Lower lobe of right lung (tissue), 2 donors: ENCODE data around the gene LAMTOR3. TPM values are rescaled to one million over a fixed set of nuclear protein-coding genes. Genes with fewer than 3 reads are reported as not detected.

ENCODE experiments used
- ATAC-seq, 2 donors: fragments of 200-7000 bp; cut with Tn5 transposase; one replicate each; pipeline ENCODE4 v1.9.1; 2020 to 2022; ENCODE audit warnings: mild to moderate bottlenecking in 2 of 2, moderate library complexity in 2 of 2
- DNase-seq: peaks from one replicate; pipeline ENCODE4 v3.0.0-alpha.2; 2020
- H3K27ac ChIP-seq: fragments of 200-600 bp; one replicate; pipeline ENCODE4 v1.8.0; 2022
- H3K27me3 ChIP-seq: fragments of 200-600 bp; one replicate; pipeline ENCODE4 v1.8.0; 2022; ENCODE audit warnings: low read depth
- H3K36me3 ChIP-seq: fragments of 200-600 bp; one replicate; pipeline ENCODE4 v1.8.0; 2022; ENCODE audit warnings: mild to moderate bottlenecking
- H3K4me1 ChIP-seq: fragments of 200-600 bp; one replicate; pipeline ENCODE4 v1.8.0; 2022
- H3K4me3 ChIP-seq: fragments of 200-600 bp; one replicate; pipeline ENCODE4 v1.8.0; 2022; ENCODE audit warnings: mild to moderate bottlenecking
- H3K9me3 ChIP-seq: fragments of 200-600 bp; one replicate; pipeline ENCODE4 v1.8.0; 2022
- intact Hi-C: fragments of 100-400 bp; cut with DNase I; formaldehyde crosslinking; loops from one replicate; pipeline ENCODE4 v1.11.0; 2022
- total RNA-seq: library from RNA; stranded (reverse); fragmentation: NEBNext Ultra II Directional; extraction: Animal tissue kit (Norgen Biotek cat#: 25700); gene quantifications from one replicate; pipeline ENCODE4 v1.2.1, GENCODE V29; 2021
- TF ChIP-seq, protein P1 (sequence below): fragments of 200-600 bp; IDR thresholded peaks from one replicate; pipeline ENCODE4 v1.8.0; 2022; ENCODE audit warnings: antibody characterized with exemption, mild to moderate bottlenecking
- donor health status: DM: no; HTN: yes; CAD: no; lungs with severe emphysema.

The LAMTOR3 gene
- total RNA-seq, 1 donor from 2014 or later: 47.7 TPM

DNA sequence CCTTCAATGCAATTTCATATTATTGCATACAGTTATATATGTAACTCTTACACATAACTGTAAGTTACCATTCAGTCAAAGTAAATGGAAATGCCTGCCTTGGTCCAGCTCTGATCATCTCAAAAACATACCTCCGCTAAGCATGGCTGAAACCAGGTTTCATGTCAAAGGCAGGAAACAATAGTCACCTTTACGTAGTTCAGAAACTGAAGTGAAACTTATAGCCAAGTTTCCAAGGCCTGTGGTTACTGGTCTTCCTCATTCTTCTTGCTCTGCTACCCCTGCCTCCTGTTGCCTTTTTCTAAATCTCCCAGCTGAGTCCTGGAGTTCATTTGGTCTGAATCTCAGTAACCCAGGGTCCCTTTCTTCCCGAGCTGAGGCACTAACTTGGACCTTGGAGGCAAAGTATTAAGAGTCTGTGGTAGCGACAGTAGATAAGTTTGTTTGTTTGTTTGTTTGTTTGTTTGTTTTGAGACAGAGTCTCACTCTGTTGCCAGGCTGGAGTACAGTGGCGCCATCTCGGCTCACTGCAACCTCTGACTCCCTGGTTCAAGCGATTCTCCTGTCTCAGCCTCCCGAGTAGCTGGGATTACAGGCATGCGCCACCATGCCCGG is 46.8 kb downstream of the LAMTOR3 start:
- intact Hi-C loops: no loop called here
- Histone ChIP-seq H3K9me3 (no peaks in the 10 kb centered on the region), H3K27me3 (no peaks in the 10 kb centered on the region), H3K4me3 (no peak overlapping the region), H3K36me3 (no peaks in the 10 kb centered on the region), H3K27ac (no peak overlapping the region), H3K4me1 (peaks cover 6% of the 10 kb centered on the region)
- DNase-seq (no peak), ATAC-seq (peak; percentile 40 to 61)
- TF ChIP-seq, protein P1, sequence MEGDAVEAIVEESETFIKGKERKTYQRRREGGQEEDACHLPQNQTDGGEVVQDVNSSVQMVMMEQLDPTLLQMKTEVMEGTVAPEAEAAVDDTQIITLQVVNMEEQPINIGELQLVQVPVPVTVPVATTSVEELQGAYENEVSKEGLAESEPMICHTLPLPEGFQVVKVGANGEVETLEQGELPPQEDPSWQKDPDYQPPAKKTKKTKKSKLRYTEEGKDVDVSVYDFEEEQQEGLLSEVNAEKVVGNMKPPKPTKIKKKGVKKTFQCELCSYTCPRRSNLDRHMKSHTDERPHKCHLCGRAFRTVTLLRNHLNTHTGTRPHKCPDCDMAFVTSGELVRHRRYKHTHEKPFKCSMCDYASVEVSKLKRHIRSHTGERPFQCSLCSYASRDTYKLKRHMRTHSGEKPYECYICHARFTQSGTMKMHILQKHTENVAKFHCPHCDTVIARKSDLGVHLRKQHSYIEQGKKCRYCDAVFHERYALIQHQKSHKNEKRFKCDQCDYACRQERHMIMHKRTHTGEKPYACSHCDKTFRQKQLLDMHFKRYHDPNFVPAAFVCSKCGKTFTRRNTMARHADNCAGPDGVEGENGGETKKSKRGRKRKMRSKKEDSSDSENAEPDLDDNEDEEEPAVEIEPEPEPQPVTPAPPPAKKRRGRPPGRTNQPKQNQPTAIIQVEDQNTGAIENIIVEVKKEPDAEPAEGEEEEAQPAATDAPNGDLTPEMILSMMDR: no peak

DNA sequence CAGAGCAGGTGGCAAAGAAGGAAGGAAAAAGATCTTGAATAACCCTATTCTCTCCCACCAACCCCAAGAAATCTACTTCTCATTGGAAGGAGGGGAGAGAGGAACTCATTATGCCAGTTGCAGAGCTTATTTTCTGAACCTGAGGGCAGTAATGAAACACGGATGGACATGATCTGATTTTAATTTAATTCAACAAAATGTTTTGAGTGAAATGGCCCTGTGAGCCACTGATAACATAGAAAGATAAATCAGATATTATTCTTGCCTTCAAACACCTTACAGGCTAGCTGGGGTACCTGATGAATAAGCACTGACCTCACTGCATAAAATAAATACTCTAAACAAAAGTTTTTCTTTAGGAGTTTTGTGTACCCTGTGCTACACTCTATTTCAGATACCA is 47.3 kb downstream of the LAMTOR3 start:
- DNase-seq (no peak), ATAC-seq (no peak)
- TF ChIP-seq, protein P1: no peak
- Histone ChIP-seq H3K27me3 (no peaks in the 10 kb centered on the region), H3K4me3 (no peak overlapping the region), H3K36me3 (no peaks in the 10 kb centered on the region), H3K4me1 (peaks cover 6% of the 10 kb centered on the region), H3K27ac (no peak overlapping the region), H3K9me3 (no peaks in the 10 kb centered on the region)
- intact Hi-C loops: no loop called here

DNA sequence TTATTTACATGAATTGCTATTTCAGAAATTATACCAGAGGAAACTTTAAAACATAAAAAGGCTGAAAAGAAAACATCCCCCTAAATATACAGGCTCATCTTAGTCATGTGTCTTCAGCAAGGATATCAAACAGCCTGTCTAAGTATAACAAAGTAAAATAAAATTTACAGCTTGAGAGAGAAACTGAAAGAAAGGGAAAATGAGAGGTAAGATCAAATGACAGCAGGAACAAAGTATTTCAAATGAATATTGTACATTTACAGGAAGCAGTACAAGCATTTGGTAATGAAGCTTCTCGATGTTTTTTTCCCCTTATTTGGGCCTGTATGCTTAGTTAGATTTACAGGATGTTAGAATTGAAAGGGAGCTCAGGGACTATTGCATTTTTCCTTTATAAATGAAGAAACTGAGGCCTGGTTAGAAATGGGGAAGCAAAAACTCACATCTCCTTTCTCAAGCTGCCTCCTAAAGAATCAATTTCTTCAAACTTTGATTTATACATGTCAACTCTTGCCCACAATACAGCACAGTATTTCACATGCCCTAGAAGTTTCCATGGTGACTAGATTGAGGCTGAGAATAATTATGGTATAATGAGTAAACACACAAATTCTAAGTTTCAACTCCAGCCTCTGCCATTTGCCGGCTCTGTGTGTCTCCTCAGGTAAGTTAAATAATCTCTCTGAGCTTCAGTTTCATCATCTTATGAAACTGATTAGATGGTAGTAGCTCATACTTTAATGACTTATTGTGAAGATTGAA is 48.3 kb downstream of the LAMTOR3 start:
- peak; percentile 9 to 35 for ATAC-seq
- Histone ChIP-seq H3K27ac (no peak overlapping the region), H3K36me3 (no peaks in the 10 kb centered on the region), H3K27me3 (no peaks in the 10 kb centered on the region), H3K4me1 (peaks cover 6% of the 10 kb centered on the region), H3K9me3 (no peaks in the 10 kb centered on the region), H3K4me3 (no peak overlapping the region)
- intact Hi-C loops: no loop called here
- TF ChIP-seq, protein P1: no peak
- no peak for DNase-seq

DNA sequence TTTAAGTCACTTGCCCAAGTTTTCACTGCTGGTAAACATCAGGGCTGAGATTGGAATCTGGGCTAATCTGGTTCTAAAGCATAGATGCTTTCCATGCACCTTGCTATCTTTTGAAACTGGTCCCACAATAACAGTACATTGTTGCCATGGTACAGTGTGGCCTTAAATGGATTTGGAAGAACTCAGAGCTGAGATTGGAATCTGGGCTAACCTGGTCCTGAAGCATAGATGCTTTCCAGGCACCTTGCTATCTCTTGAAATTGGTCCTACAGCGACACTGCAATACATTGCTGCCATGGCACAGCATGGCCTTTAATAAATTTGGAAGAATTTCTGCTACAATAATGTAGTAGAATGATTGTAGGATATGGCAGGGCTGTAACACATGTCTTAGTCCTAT is 49.0 kb downstream of the LAMTOR3 start:
- H3K9me3 ChIP-seq: no peaks in the 10 kb centered on the region
- no peaks in the 10 kb centered on the region for H3K27me3 ChIP-seq
- DNase-seq: no peak
- no peak overlapping the region for H3K4me3 ChIP-seq
- no peaks in the 10 kb centered on the region for H3K36me3 ChIP-seq
- no peak for ATAC-seq
- H3K4me1 ChIP-seq: peaks cover 6% of the 10 kb centered on the region
- H3K27ac ChIP-seq: no peak overlapping the region
- TF ChIP-seq, protein P1: no peak
- intact Hi-C loops: no loop called here

DNA sequence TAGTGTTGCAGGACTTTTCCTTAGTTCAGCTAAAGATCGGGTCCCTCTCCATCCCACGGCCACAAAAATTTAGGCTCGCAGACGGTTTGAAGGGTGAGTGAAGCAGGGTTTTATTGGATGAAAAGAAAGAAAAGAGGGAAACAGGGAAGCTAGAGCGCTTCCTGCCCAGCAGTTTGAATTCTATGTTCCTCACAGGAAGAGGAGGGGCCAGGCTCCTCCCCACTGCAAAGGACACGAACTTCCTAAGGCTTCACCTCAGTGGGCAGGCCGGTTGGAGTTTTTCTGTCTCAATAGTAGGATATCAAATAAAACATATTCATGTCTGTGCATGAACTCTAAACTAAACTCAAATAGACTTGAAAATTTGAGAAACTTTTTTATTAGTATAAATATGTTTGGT is 50.2 kb downstream of the LAMTOR3 start:
- Histone ChIP-seq H3K27ac (no peak overlapping the region), H3K9me3 (no peaks in the 10 kb centered on the region), H3K27me3 (no peaks in the 10 kb centered on the region), H3K4me3 (no peak overlapping the region), H3K36me3 (no peaks in the 10 kb centered on the region), H3K4me1 (peaks cover 6% of the 10 kb centered on the region)
- intact Hi-C loops: no loop called here
- no peak for ATAC-seq
- TF ChIP-seq, protein P1: no peak
- no peak for DNase-seq
